ENCODE results near the gene APBB2.
A peak's percentile ranks its signal among the peaks of the same experiment; 100 is the strongest.
"Not testable (repeated sequence)": the region's sequence is repeated elsewhere in the genome, so short reads cannot be mapped to it uniquely, and the experiment has no call there.

The APBB2 gene

DNA sequence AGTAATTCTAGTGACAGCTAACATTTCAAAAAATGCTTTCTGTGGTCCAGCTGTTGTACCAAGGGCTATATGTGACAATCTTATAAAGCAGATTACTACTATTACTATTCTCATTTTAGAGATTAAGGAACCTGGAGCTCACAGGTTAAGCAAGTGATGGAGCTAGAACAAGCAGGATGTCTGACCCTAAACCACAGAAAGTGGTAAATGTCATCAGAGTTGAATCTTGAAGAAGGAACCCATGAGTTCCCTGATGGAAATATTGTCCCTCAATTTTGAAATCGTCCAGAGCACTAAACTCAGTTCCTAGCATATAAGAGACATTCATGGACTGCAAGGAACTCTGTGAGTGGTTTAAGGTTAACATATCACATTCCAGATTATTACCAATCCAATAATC, 214.0 kb downstream of the APBB2 start:
- Histone ChIP-seq H3K18ac (ENCODE audit: low read depth in 1 of 2, low read length in 2 of 2) (no peak overlapping the region), H2AFZ (ENCODE audit: low read depth, low read length) (no peak overlapping the region), H3K9ac (ENCODE audit: low read length) (no peak overlapping the region), H2BK120ac (ENCODE audit: low read depth, low read length) (no peak overlapping the region), H3K4ac (ENCODE audit: low read depth in 1 of 2, low read length in 2 of 2) (no peak overlapping the region), H3K4me2 (ENCODE audit: low read length, poor library complexity, severe bottlenecking) (no peak overlapping the region), H3K79me1 (replicated peaks; ENCODE audit: low read length, poor library complexity, severe bottlenecking) (peaks cover 28% of the 10 kb centered on the region), H3K4me1 (ENCODE audit: control insufficient read depth, insufficient read depth, low read depth, low read length) (peaks cover 2% of the 10 kb centered on the region), H4K91ac (ENCODE audit: low read length) (no peak overlapping the region), H2BK5ac (ENCODE audit: low read depth, low read length, poor library complexity, severe bottlenecking) (no peak overlapping the region), H3K36me3 (ENCODE audit: control insufficient read depth in 1 of 2, insufficient read depth in 2 of 2, low read depth in 1 of 2, low read length in 2 of 2) (no peaks in the 10 kb centered on the region), H2BK12ac (ENCODE audit: low read length in 2 of 2) (no peak overlapping the region), H2BK15ac (ENCODE audit: low read depth, poor library complexity, severe bottlenecking) (no peak overlapping the region), H3K27me3 (ENCODE audit: control insufficient read depth in 1 of 2, insufficient read depth in 1 of 2, low read length in 2 of 2) (no peaks in the 10 kb centered on the region), H3K23ac (ENCODE audit: low read length in 2 of 2) (no peak overlapping the region), H4K8ac (ENCODE audit: low read length) (no peak overlapping the region), H3K14ac (ENCODE audit: low read length in 2 of 2) (no peak overlapping the region), H3K27ac (ENCODE audit: low read length, poor library complexity, severe bottlenecking) (no peak overlapping the region), H2AK5ac (ENCODE audit: low read length, severe bottlenecking) (no peak overlapping the region), H3K4me3 (ENCODE audit: insufficient read depth in 1 of 2, low read depth in 1 of 2, low read length in 2 of 2) (no peak overlapping the region), H3K9me3 (ENCODE audit: control insufficient read depth, low read length) (no peaks in the 10 kb centered on the region)
- no peak for DNase-seq
- WGBS = no CpG with 5 or more reads among the region's 1 CpG

GRCh38 chr4:40998675-40999358, 215.5 kb downstream of the APBB2 start:
- Histone ChIP-seq H2AFZ (ENCODE audit: low read depth, low read length) (no peak overlapping the region), H3K79me1 (replicated peaks; ENCODE audit: low read length, poor library complexity, severe bottlenecking) (peaks cover 25% of the 10 kb centered on the region), H2BK5ac (ENCODE audit: low read depth, low read length, poor library complexity, severe bottlenecking) (no peak overlapping the region), H2BK15ac (ENCODE audit: low read depth, poor library complexity, severe bottlenecking) (no peak overlapping the region), H3K4ac (ENCODE audit: low read depth in 1 of 2, low read length in 2 of 2) (peak overlapping the region in 1 of 2 experiments; percentile 71), H3K14ac (ENCODE audit: low read length in 2 of 2) (no peak overlapping the region), H3K4me1 (ENCODE audit: control insufficient read depth, insufficient read depth, low read depth, low read length) (peaks cover 3% of the 10 kb centered on the region), H2BK120ac (ENCODE audit: low read depth, low read length) (no peak overlapping the region), H3K4me3 (ENCODE audit: insufficient read depth in 1 of 2, low read depth in 1 of 2, low read length in 2 of 2) (no peak overlapping the region), H3K36me3 (ENCODE audit: control insufficient read depth in 1 of 2, insufficient read depth in 2 of 2, low read depth in 1 of 2, low read length in 2 of 2) (no peaks in the 10 kb centered on the region), H2BK12ac (ENCODE audit: low read length in 2 of 2) (no peak overlapping the region), H3K4me2 (ENCODE audit: low read length, poor library complexity, severe bottlenecking) (no peak overlapping the region), H3K9me3 (ENCODE audit: control insufficient read depth, low read length) (no peaks in the 10 kb centered on the region), H3K18ac (ENCODE audit: low read depth in 1 of 2, low read length in 2 of 2) (peak overlapping the region in 1 of 2 experiments; percentile 35), H3K23ac (ENCODE audit: low read length in 2 of 2) (no peak overlapping the region), H3K9ac (ENCODE audit: low read length) (no peak overlapping the region), H4K8ac (ENCODE audit: low read length) (no peak overlapping the region), H2AK5ac (ENCODE audit: low read length, severe bottlenecking) (peak overlapping the region; percentile 95), H4K91ac (ENCODE audit: low read length) (no peak overlapping the region), H3K27ac (ENCODE audit: low read length, poor library complexity, severe bottlenecking) (peak overlapping the region; percentile 50), H3K27me3 (ENCODE audit: control insufficient read depth in 1 of 2, insufficient read depth in 1 of 2, low read length in 2 of 2) (no peaks in the 10 kb centered on the region)
- peak; percentile 78 for DNase-seq
- WGBS = 44% methylated on average over 9 of the region's 10 CpGs

DNA sequence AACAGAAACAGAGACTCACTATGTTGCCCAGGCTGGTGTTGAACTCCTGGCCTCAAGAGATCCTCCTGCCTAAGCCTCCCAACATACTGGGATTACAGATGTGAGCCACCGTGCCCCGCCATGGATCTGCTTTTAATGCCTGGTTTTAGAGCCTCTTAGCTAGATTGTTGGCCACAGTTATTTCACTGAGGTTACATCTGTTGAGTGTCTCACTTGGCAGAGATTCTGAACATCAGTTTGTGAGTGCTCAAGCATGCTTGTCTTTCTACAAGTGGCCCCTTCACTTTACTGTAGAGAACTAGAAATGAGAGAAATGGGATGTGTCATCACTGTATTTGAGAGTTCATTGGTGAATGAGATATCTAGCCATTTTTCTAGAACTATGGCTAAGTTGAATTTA, 218.5 kb downstream of the APBB2 start:
- Histone ChIP-seq H2BK12ac (ENCODE audit: low read length in 2 of 2) (no peak overlapping the region), H3K18ac (ENCODE audit: low read depth in 1 of 2, low read length in 2 of 2) (no peak overlapping the region), H3K14ac (ENCODE audit: low read length in 2 of 2) (no peak overlapping the region), H3K27me3 (ENCODE audit: control insufficient read depth in 1 of 2, insufficient read depth in 1 of 2, low read length in 2 of 2) (no peaks in the 10 kb centered on the region), H3K4me1 (ENCODE audit: control insufficient read depth, insufficient read depth, low read depth, low read length) (peaks cover 13% of the 10 kb centered on the region), H3K9ac (ENCODE audit: low read length) (no peak overlapping the region), H4K8ac (ENCODE audit: low read length) (no peak overlapping the region), H3K4me2 (ENCODE audit: low read length, poor library complexity, severe bottlenecking) (no peak overlapping the region), H4K91ac (ENCODE audit: low read length) (no peak overlapping the region), H3K9me3 (ENCODE audit: control insufficient read depth, low read length) (no peaks in the 10 kb centered on the region), H2AFZ (ENCODE audit: low read depth, low read length) (no peak overlapping the region), H3K4ac (ENCODE audit: low read depth in 1 of 2, low read length in 2 of 2) (no peak overlapping the region), H2BK120ac (ENCODE audit: low read depth, low read length) (no peak overlapping the region), H3K27ac (ENCODE audit: low read length, poor library complexity, severe bottlenecking) (no peak overlapping the region), H3K79me1 (replicated peaks; ENCODE audit: low read length, poor library complexity, severe bottlenecking) (peaks cover 16% of the 10 kb centered on the region), H3K4me3 (ENCODE audit: insufficient read depth in 1 of 2, low read depth in 1 of 2, low read length in 2 of 2) (no peak overlapping the region), H2BK15ac (ENCODE audit: low read depth, poor library complexity, severe bottlenecking) (no peak overlapping the region), H3K23ac (ENCODE audit: low read length in 2 of 2) (no peak overlapping the region), H3K36me3 (ENCODE audit: control insufficient read depth in 1 of 2, insufficient read depth in 2 of 2, low read depth in 1 of 2, low read length in 2 of 2) (no peaks in the 10 kb centered on the region), H2AK5ac (ENCODE audit: low read length, severe bottlenecking) (no peak overlapping the region), H2BK5ac (ENCODE audit: low read depth, low read length, poor library complexity, severe bottlenecking) (no peak overlapping the region)
- DNase-seq = peak; percentile 82
- WGBS = 86% methylated on average over 2 of the region's 2 CpGs

GRCh38 chr4:40994321-40994720, 220.0 kb downstream of the APBB2 start:
- H2AFZ ChIP-seq (ENCODE audit: low read depth, low read length); H2AK5ac ChIP-seq (ENCODE audit: low read length, severe bottlenecking); H3K23ac ChIP-seq (ENCODE audit: low read length in 2 of 2); H4K8ac ChIP-seq (ENCODE audit: low read length); H3K9ac ChIP-seq (ENCODE audit: low read length); H3K27ac ChIP-seq (ENCODE audit: low read length, poor library complexity, severe bottlenecking); H3K9me3 ChIP-seq (ENCODE audit: control insufficient read depth, low read length); H4K91ac ChIP-seq (ENCODE audit: low read length); H2BK15ac ChIP-seq (ENCODE audit: low read depth, poor library complexity, severe bottlenecking); H3K36me3 ChIP-seq (ENCODE audit: control insufficient read depth in 1 of 2, insufficient read depth in 2 of 2, low read depth in 1 of 2, low read length in 2 of 2); H3K4me2 ChIP-seq (ENCODE audit: low read length, poor library complexity, severe bottlenecking); H3K4me3 ChIP-seq (ENCODE audit: insufficient read depth in 1 of 2, low read depth in 1 of 2, low read length in 2 of 2); H3K4ac ChIP-seq (ENCODE audit: low read depth in 1 of 2, low read length in 2 of 2); H2BK12ac ChIP-seq (ENCODE audit: low read length in 2 of 2); H3K18ac ChIP-seq (ENCODE audit: low read depth in 1 of 2, low read length in 2 of 2); H2BK120ac ChIP-seq (ENCODE audit: low read depth, low read length); H3K27me3 ChIP-seq (ENCODE audit: control insufficient read depth in 1 of 2, insufficient read depth in 1 of 2, low read length in 2 of 2); H3K14ac ChIP-seq (ENCODE audit: low read length in 2 of 2); H2BK5ac ChIP-seq (ENCODE audit: low read depth, low read length, poor library complexity, severe bottlenecking): not testable (repeated sequence)
- peaks cover 17% of the 10 kb centered on the region for H3K4me1 ChIP-seq (ENCODE audit: control insufficient read depth, insufficient read depth, low read depth, low read length)
- 41% methylated on average over 4 of the region's 4 CpGs for WGBS
- peak; percentile 51 for DNase-seq
- peaks cover 15% of the 10 kb centered on the region for H3K79me1 ChIP-seq (replicated peaks; ENCODE audit: low read length, poor library complexity, severe bottlenecking)

All from mesenchymal stem cell (in vitro differentiated cells and primary cell).